ENCODE measurements around the gene LCE4A.

LCE4A gene

GRCh38 chr1:152747831-152748230, 39.9 kb downstream of the LCE4A start:
- no peak for DNase-seq

GRCh38 chr1:152752225-152752624, 44.3 kb downstream of the LCE4A start:
- no peak for DNase-seq

GRCh38 chr1:152753586-152753985, 45.6 kb downstream of the LCE4A start:
- no peak for DNase-seq

GRCh38 chr1:152756872-152757271, 48.9 kb downstream of the LCE4A start:
- no peak for DNase-seq

- no peak for DNase-seq
These were observed 49.8 kb downstream of the LCE4A start, which contains the start of gene KPRP for GRCh38 chr1:152757747-152758146. Gene KPRP (plus strand): TSS chr1:152758025. CDS start chr1:152759589, 1,564 bp downstream.

GRCh38 chr1:152758636-152759035, 50.7 kb downstream of the LCE4A start:
- DNase-seq: no peak

All from OCI-M1 (cell line).